Esophagus (tissue), 2 donors: ENCODE measurements around the gene GGCX. TPM values are rescaled to one million over a fixed set of nuclear protein-coding genes. Genes with fewer than 3 reads are reported as not detected.
"Not testable (repeated sequence)": the region's sequence is repeated elsewhere in the genome, so short reads cannot be mapped to it uniquely, and the experiment has no call there.

Experiments
- H3K27ac ChIP-seq, 2 donors: one replicate each; pipeline ENCODE4 v1.5.1; 2013; ENCODE audit warnings: low read depth in 2 of 2, mild to moderate bottlenecking in 2 of 2, inconsistent platforms in 1 of 2, low read length in 1 of 2, moderate library complexity in 1 of 2
- H3K27me3 ChIP-seq, 2 donors: one replicate each; pipeline ENCODE4 v1.6.1; 2013; ENCODE audit warnings: low read length in 2 of 2, control low read depth in 1 of 2, mild to moderate bottlenecking in 1 of 2; ENCODE audit not compliant: insufficient read depth in 2 of 2, control insufficient read depth in 1 of 2
- H3K36me3 ChIP-seq, 2 donors: one replicate each; pipeline ENCODE4 v1.6.1; 2013; ENCODE audit warnings: low read length in 1 of 2; ENCODE audit not compliant: control insufficient read depth in 2 of 2, insufficient read depth in 2 of 2
- H3K4me1 ChIP-seq, 2 donors: one replicate each; pipeline ENCODE4 v1.6.1; 2013; ENCODE audit warnings: low read length in 1 of 2; ENCODE audit not compliant: control insufficient read depth in 2 of 2, insufficient read depth in 2 of 2
- H3K4me3 ChIP-seq, 2 donors: one replicate each; pipeline ENCODE4 v1.5.1; 2013; ENCODE audit warnings: low read length in 2 of 2, mild to moderate bottlenecking in 2 of 2, low read depth in 1 of 2, moderate library complexity in 1 of 2
- H3K9me3 ChIP-seq, 2 donors: one replicate each; pipeline ENCODE4 v1.6.1; 2013; ENCODE audit warnings: mild to moderate bottlenecking in 2 of 2, low read depth in 1 of 2, low read length in 1 of 2, moderate library complexity in 1 of 2; ENCODE audit not compliant: control insufficient read depth in 2 of 2, insufficient read depth in 1 of 2
- WGBS, 2 donors: extraction: QIAGEN DNeasy Blood & Tissue Kit; methylation state at CpG; one replicate each; pipeline ENCODE4 v1.1.7; 2013; 5-methylcytosine and 5-hydroxymethylcytosine counted together
- polyA plus RNA-seq, 2 donors: library from polyadenylated mRNA; stranded (reverse); fragments of 200-250 nt; gene quantifications; one replicate each; pipeline ENCODE4 v1.2.3, GENCODE V29; 2013
- donor health status: healthy with polysubstance abuse.
- donor health status: Bipolar disorder and iron deficiency.

GGCX gene
- polyA plus RNA-seq, result 10 to 100 TPM; 10.2 to 18.1 TPM

GRCh38 chr2:85561280-85562212, at the start of gene GGCX:
TSS of gene GGCX (minus strand) at chr2:85561493. CDS start at chr2:85561428, 65 bp downstream.
- Histone ChIP-seq H3K27me3 (no peaks in the 10 kb centered on the region), H3K4me1 (no peaks in the 10 kb centered on the region), H3K4me3 (peak within 1 kb of the TSS; percentile 69 to 90), H3K27ac (peak within 1 kb of the TSS; percentile 87 to 89), H3K36me3 (peaks cover 3 to 4% of the 10 kb centered on the region in 2 donors), H3K9me3 (no peaks in the 10 kb centered on the region)
- 4% methylated on average over 64 of the region's 64 CpGs for WGBS, 2 donors

GRCh38 chr2:85607268-85608215, 46.2 kb upstream of the GGCX start:
- peak overlapping the region in 1 of 2 donors; percentile 3 for H3K27ac ChIP-seq
- H3K27me3 ChIP-seq, result no peaks in the 10 kb centered on the region
- 77 to 81% methylated on average over 9 of the region's 9 CpGs for WGBS, 2 donors
- no peaks in the 10 kb centered on the region for H3K9me3 ChIP-seq
- H3K4me3 ChIP-seq, result no peak overlapping the region
- peaks cover 11% of the 10 kb centered on the region in 2 donors for H3K36me3 ChIP-seq
- H3K4me1 ChIP-seq, result peaks cover 6 to 18% of the 10 kb centered on the region in 2 donors

GRCh38 chr2:85606116-85606455, 44.8 kb upstream of the GGCX start:
- Histone ChIP-seq H3K36me3 (peaks cover 11 to 13% of the 10 kb centered on the region in 2 donors), H3K27me3 (no peaks in the 10 kb centered on the region), H3K27ac (peak overlapping the region; percentile 4 to 47), H3K4me1 (peaks cover 10 to 25% of the 10 kb centered on the region in 2 donors), H3K4me3 (no peak overlapping the region), H3K9me3 (no peaks in the 10 kb centered on the region)
- 63 to 66% methylated on average over 7 of the region's 7 CpGs for WGBS, 2 donors

- Histone ChIP-seq H3K4me1 (peaks cover 10 to 26% of the 10 kb centered on the region in 2 donors), H3K9me3 (no peaks in the 10 kb centered on the region), H3K36me3 (peaks cover 11 to 13% of the 10 kb centered on the region in 2 donors), H3K4me3 (no peak overlapping the region), H3K27ac (peak overlapping the region; percentile 7 to 20), H3K27me3 (no peaks in the 10 kb centered on the region)
- WGBS, 2 donors, result 33 to 45% methylated on average over 4 of the region's 4 CpGs
These were observed 44.3 kb upstream of the GGCX start for GRCh38 chr2:85605406-85606115.

GRCh38 chr2:85604568-85605339, 43.5 kb upstream of the GGCX start:
- H3K27me3 ChIP-seq, result no peaks in the 10 kb centered on the region
- 36 to 48% methylated on average over 6 of the region's 6 CpGs for WGBS, 2 donors
- no peaks in the 10 kb centered on the region for H3K9me3 ChIP-seq
- H3K4me1 ChIP-seq, result peaks cover 14 to 24% of the 10 kb centered on the region in 2 donors
- H3K27ac ChIP-seq, result peak overlapping the region; percentile 19 to 61
- no peak overlapping the region for H3K4me3 ChIP-seq
- H3K36me3 ChIP-seq, result peaks cover 11 to 17% of the 10 kb centered on the region in 2 donors

GRCh38 chr2:85604133-85604444, 42.8 kb upstream of the GGCX start:
- not testable (repeated sequence) for H3K4me3 ChIP-seq, H3K9me3 ChIP-seq, H3K27me3 ChIP-seq
- H3K4me1 ChIP-seq, result peaks cover 14 to 26% of the 10 kb centered on the region in 2 donors
- peak overlapping the region in 1 of 2 donors; percentile 61 for H3K27ac ChIP-seq
- WGBS, 2 donors, result 62 to 72% methylated on average over 3 of the region's 3 CpGs
- peaks cover 10 to 18% of the 10 kb centered on the region in 2 donors for H3K36me3 ChIP-seq

GRCh38 chr2:85602476-85603234, 41.4 kb upstream of the GGCX start, which contains the start of gene TMEM150A:
TSS of gene TMEM150A (minus strand) at chr2:85602698. CDS start at chr2:85601948, 750 bp downstream.
- WGBS, 2 donors, result 0 to 1% methylated on average over 53 to 73 of the region's 73 CpGs
- no peaks in the 10 kb centered on the region for H3K27me3 ChIP-seq
- peaks cover 6 to 19% of the 10 kb centered on the region in 2 donors for H3K36me3 ChIP-seq
- peak within 1 kb of the TSS; percentile 79 to 83 for H3K27ac ChIP-seq
- H3K9me3 ChIP-seq, result no peaks in the 10 kb centered on the region
- H3K4me3 ChIP-seq, result peak within 1 kb of the TSS; percentile 63 to 85
- H3K4me1 ChIP-seq, result peaks cover 14 to 26% of the 10 kb centered on the region in 2 donors

GRCh38 chr2:85601771-85602475, 40.6 kb upstream of the GGCX start:
- H3K27ac ChIP-seq, result peak overlapping the region; percentile 79 to 83
- H3K9me3 ChIP-seq, result no peaks in the 10 kb centered on the region
- H3K4me3 ChIP-seq, result peak overlapping the region; percentile 63 to 85
- 6 to 7% methylated on average over 34 to 36 of the region's 36 CpGs for WGBS, 2 donors
- no peaks in the 10 kb centered on the region for H3K27me3 ChIP-seq
- H3K36me3 ChIP-seq, result peaks cover 8 to 20% of the 10 kb centered on the region in 2 donors
- H3K4me1 ChIP-seq, result peaks cover 11 to 26% of the 10 kb centered on the region in 2 donors
